SK-N-SH (cell line): ENCODE measurements around the gene KRTAP20-4. TPM values are rescaled to one million over a fixed set of nuclear protein-coding genes. Genes with fewer than 3 reads are reported as not detected.

Experiments
- CTCF ChIA-PET: fragments of 300-600, 350-600 bp; formaldehyde crosslinking; extraction: SDS; loops from one replicate; lab custom pipeline; 2021; lab: Yijun Ruan, JAX
- POLR2A ChIA-PET: fragments of 350-600 bp; sonication (Branson Sonifier 250); formaldehyde crosslinking; extraction: SDS; loops from one replicate; lab custom pipeline; 2020; ENCODE audit warnings: antibody characterized with exemption, inconsistent platforms; lab: Yijun Ruan, JAX
- DNase-seq: peaks from one replicate; pipeline ENCODE4 v3.0.0; 2012
- H2AFZ ChIP-seq: fragments of 200-600 bp; sonication (generic); 2 replicates; pipeline ENCODE4 v1.8.1; 2016; ENCODE audit warnings: antibody characterized with exemption, mild to moderate bottlenecking, low read depth
- H3F3A ChIP-seq: fragments of 200-600 bp; sonication (generic); replicated peaks from 2 replicates; pipeline ENCODE3; 2016; ENCODE audit warnings: antibody characterized with exemption, mild to moderate bottlenecking; ENCODE audit not compliant: insufficient read depth
- H3K27ac ChIP-seq, 2 experiments: fragments of 200-500 bp in 1 of 2; fragments of 200-600 bp in 1 of 2; sonication (Bioruptor generic) in 1 of 2; sonication (generic), shearing (Covaris generic) in 1 of 2; 2 replicates each; pipeline versions ENCODE4 v1.5.1 to v1.6.1; 2014 to 2016; ENCODE audit warnings: low read depth in 2 of 2, inconsistent platforms in 1 of 2, low read length in 1 of 2, mild to moderate bottlenecking in 1 of 2, mixed read lengths in 1 of 2
- H3K27me3 ChIP-seq: fragments of 200-600 bp; sonication (generic), shearing (Covaris generic); 2 replicates; pipeline ENCODE4 v1.6.1; 2016; ENCODE audit warnings: mixed run types; ENCODE audit not compliant: insufficient read depth
- H3K36me3 ChIP-seq, 2 experiments: fragments of 200-500 bp in 1 of 2; fragments of 200-600 bp in 1 of 2; sonication (Bioruptor generic) in 1 of 2; sonication (generic) in 1 of 2; replicated peaks in 1 of 2; 2 replicates each; pipeline versions ENCODE3 to v1.5.1; 2014 to 2016; ENCODE audit warnings: low read length in 1 of 2, mild to moderate bottlenecking in 1 of 2; ENCODE audit not compliant: insufficient read depth in 2 of 2, control insufficient read depth in 1 of 2
- H3K4me1 ChIP-seq, 2 experiments: fragments of 200-500 bp in 1 of 2; fragments of 200-600 bp in 1 of 2; sonication (Bioruptor generic) in 1 of 2; sonication (generic), shearing (Covaris generic) in 1 of 2; 2 replicates each; pipeline versions ENCODE4 v1.5.1 to v1.6.1; 2014 to 2016; ENCODE audit warnings: low read depth in 1 of 2, low read length in 1 of 2, mixed run types in 1 of 2; ENCODE audit not compliant: insufficient read depth in 2 of 2, control insufficient read depth in 1 of 2
- H3K4me2 ChIP-seq: fragments of 200-600 bp; sonication (generic), shearing (Covaris generic); 2 replicates; pipeline ENCODE4 v1.6.1; 2017; ENCODE audit warnings: mixed run types
- H3K4me3 ChIP-seq, 2 experiments: fragments of 200-500 bp in 1 of 2; fragments of 200-600 bp in 1 of 2; sonication (Bioruptor generic) in 1 of 2; sonication (generic), shearing (Covaris generic) in 1 of 2; 2 replicates each; pipeline versions ENCODE4 v1.5.1 to v1.8.1; 2014 to 2016; ENCODE audit warnings: low read depth in 2 of 2, inconsistent platforms in 1 of 2, low read length in 1 of 2, mild to moderate bottlenecking in 1 of 2, mixed read lengths in 1 of 2, moderate library complexity in 1 of 2
- H3K79me2 ChIP-seq: fragments of 200-600 bp; sonication (generic); 2 replicates; pipeline ENCODE4 v1.8.1; 2017; ENCODE audit warnings: mild to moderate bottlenecking; ENCODE audit not compliant: insufficient read depth
- H3K9ac ChIP-seq: fragments of 200-600 bp; sonication (generic); 2 replicates; pipeline ENCODE4 v1.6.1; 2017; ENCODE audit warnings: mixed run types
- H3K9me2 ChIP-seq: fragments of 200-600 bp; sonication (generic); 2 replicates; pipeline ENCODE4 v1.6.1; 2017; ENCODE audit warnings: mixed run types
- H3K9me3 ChIP-seq: fragments of 200-600 bp; sonication (generic); 2 replicates; pipeline ENCODE4 v1.6.1; 2017; ENCODE audit warnings: mixed run types, mild to moderate bottlenecking, moderate library complexity
- H4K20me1 ChIP-seq: fragments of 200-600 bp; sonication (generic); 2 replicates; pipeline ENCODE4 v1.6.1; 2017; ENCODE audit warnings: mild to moderate bottlenecking, mixed run types; ENCODE audit not compliant: insufficient read depth
- CTCF ChIP-seq: fragments of 200-600 bp; sonication (generic); IDR thresholded peaks from 2 replicates; pipeline ENCODE4 v1.6.1; 2017; ENCODE audit warnings: antibody characterized with exemption, mild to moderate bottlenecking, moderate library complexity
- FOXM1 ChIP-seq: IDR thresholded peaks from 2 replicates; pipeline ENCODE4 v1.4.0; 2012; ENCODE audit warnings: low read depth, mild to moderate bottlenecking
- GATA2 ChIP-seq: sonication (generic); formaldehyde crosslinking; IDR thresholded peaks from 2 replicates; pipeline ENCODE4 v1.5.0; 2020; ENCODE audit warnings: mild to moderate bottlenecking, missing genetic modification reagents
- JUND ChIP-seq: IDR thresholded peaks from 2 replicates; pipeline ENCODE4 v1.4.0; 2012
- MAX ChIP-seq: IDR thresholded peaks from 2 replicates; pipeline ENCODE4 v1.4.0; 2012; ENCODE audit warnings: low read depth
- MXI1 ChIP-seq: IDR thresholded peaks from 2 replicates; pipeline ENCODE4 v1.6.1; 2012; ENCODE audit warnings: mild to moderate bottlenecking, low read depth, low read length, improper control_type of control experiment
- NRF1 ChIP-seq: IDR thresholded peaks from 2 replicates; pipeline ENCODE4 v1.6.1; 2012; ENCODE audit warnings: low read depth, mild to moderate bottlenecking, low read length
- PBX3 ChIP-seq: IDR thresholded peaks from 2 replicates; pipeline ENCODE4; 2012
- POLR2AphosphoS5 ChIP-seq: IDR thresholded peaks from 2 replicates; pipeline ENCODE4 v1.6.1; 2012; ENCODE audit warnings: low read depth, low read length
- RCOR1 ChIP-seq: fragments of 150-350 bp; IDR thresholded peaks from 2 replicates; pipeline ENCODE4 v1.6.1; 2017; ENCODE audit warnings: antibody characterized with exemption, low read length
- RFX5 ChIP-seq: IDR thresholded peaks from 2 replicates; pipeline ENCODE4 v1.6.1; 2012; ENCODE audit warnings: mild to moderate bottlenecking, improper control_type of control experiment, low read length
- SMC3 ChIP-seq: IDR thresholded peaks from 2 replicates; pipeline ENCODE4 v1.6.1; 2012; ENCODE audit warnings: low read depth, low read length, improper control_type of control experiment
- TEAD4 ChIP-seq: IDR thresholded peaks from 2 replicates; pipeline ENCODE4 v1.4.0; 2012; ENCODE audit warnings: mild to moderate bottlenecking, borderline replicate concordance; ENCODE audit not compliant: insufficient read depth
- USF1 ChIP-seq: IDR thresholded peaks from 2 replicates; pipeline ENCODE4 v1.4.0; 2012; ENCODE audit warnings: low read depth, borderline replicate concordance
- USF2 ChIP-seq: fragments of 150-350 bp; IDR thresholded peaks from 2 replicates; pipeline ENCODE4 v1.6.1; 2017; ENCODE audit warnings: antibody characterized with exemption, low read length, low read depth, borderline replicate concordance
- YY1 ChIP-seq: IDR thresholded peaks from 2 replicates; pipeline ENCODE4 v1.4.0; 2012; ENCODE audit warnings: low read depth, mild to moderate bottlenecking
- ZBTB33 ChIP-seq: IDR thresholded peaks from 2 replicates; pipeline ENCODE4 v1.4.0; 2012; ENCODE audit warnings: low read depth, borderline replicate concordance
- WGBS: methylation state at CpG from one replicate; pipeline ENCODE4 v1.1.6; 2017; ENCODE audit warnings: low lambda C conversion rate; 5-methylcytosine and 5-hydroxymethylcytosine counted together
- polyA plus RNA-seq, 3 experiments: library from polyadenylated mRNA; depleted of rRNA; stranded (reverse); fragments of >200 nt; gene quantifications; 2 replicates each; pipeline ENCODE4 v1.2.3, GENCODE V29; 2012

KRTAP20-4 gene
- polyA plus RNA-seq, 1 of the 3 experiments (the other 2 are of a cell fraction): not detected

GRCh38 chr21:30646904-30647414 is 26.5 kb downstream of the KRTAP20-4 start:
- POLR2A ChIA-PET: no interaction called here
- TF ChIP-seq RFX5 (no peak), USF2 (no peak), CTCF (no peak), ZBTB33 (no peak), RCOR1 (no peak), YY1 (no peak), NRF1 (no peak), MAX (no peak), PBX3 (no peak), SMC3 (no peak), TEAD4 (no peak), GATA2 (no peak), USF1 (no peak), MXI1 (no peak), FOXM1 (no peak), POLR2AphosphoS5 (no peak), JUND (no peak)
- H3K27ac ChIP-seq: no peak overlapping the region
- no peaks in the 10 kb centered on the region; the same call in 1 of the 2 replicates for H3K27me3 ChIP-seq
- H3F3A ChIP-seq: no peaks in the 10 kb centered on the region
- H3K36me3 ChIP-seq: no peaks in the 10 kb centered on the region
- H2AFZ ChIP-seq: no peak overlapping the region
- H3K4me2 ChIP-seq: no peak overlapping the region
- no peaks in the 10 kb centered on the region for H4K20me1 ChIP-seq
- CTCF ChIA-PET: no interaction called here
- H3K9me3 ChIP-seq: no peaks in the 10 kb centered on the region
- no peak overlapping the region for H3K9ac ChIP-seq
- H3K79me2 ChIP-seq: no peaks in the 10 kb centered on the region
- 3% methylated on average over 1 of the region's 1 CpG for WGBS
- no peaks in the 10 kb centered on the region for H3K9me2 ChIP-seq
- no peaks in the 10 kb centered on the region for H3K4me1 ChIP-seq
- no peak for DNase-seq
- no peak overlapping the region for H3K4me3 ChIP-seq
